Testis (tissue), 3 donors: Measurements from ENCODE around the gene CTBP2. TPM values are rescaled to one million over a fixed set of nuclear protein-coding genes. Genes with fewer than 3 reads are reported as not detected.
A peak's percentile ranks its signal among the peaks of the same experiment; 100 is the strongest.

ENCODE experiments used
- DNase-seq: peaks from one replicate; pipeline ENCODE4 v3.0.0-alpha.2; 2019
- H3K27ac ChIP-seq, 2 donors: fragments of 200-600 bp; sonication (generic); one replicate each; pipeline ENCODE4 v1.5.1; 2019
- H3K27me3 ChIP-seq: fragments of 200-600 bp; sonication (generic); one replicate; pipeline ENCODE4 v1.5.1; 2019
- H3K36me3 ChIP-seq: fragments of 200-600 bp; sonication (generic); one replicate; pipeline ENCODE4 v1.5.1; 2017; ENCODE audit warnings: low read depth; ENCODE audit errors: missing control alignments
- H3K4me1 ChIP-seq: fragments of 200-600 bp; sonication (generic); one replicate; pipeline ENCODE4 v1.5.1; 2019
- H3K4me3 ChIP-seq, 2 donors: fragments of 200-600 bp; sonication (generic); one replicate each; pipeline ENCODE4 v1.5.1; 2017 to 2019
- H3K9me3 ChIP-seq: fragments of 200-600 bp; sonication (generic); one replicate; pipeline ENCODE4 v1.5.1; 2017
- POLR2A ChIP-seq: fragments of 450-650 bp; IDR thresholded peaks from one replicate; pipeline ENCODE4 v1.6.1; 2017; ENCODE audit warnings: antibody characterized with exemption, mild to moderate bottlenecking, moderate library complexity
- WGBS, 2 donors: methylation state at CpG; one replicate each; pipeline ENCODE4 v1.1.5; 2018; 5-methylcytosine and 5-hydroxymethylcytosine counted together
- intact Hi-C: fragments of 100-400 bp; cut with DNase I; formaldehyde crosslinking; loops from one replicate; pipeline ENCODE4 v1.15.1; 2023; ENCODE audit warnings: low total_unique reads
- polyA plus RNA-seq: library from polyadenylated mRNA; stranded (reverse); fragments of 350-450 nt; fragmentation: Illumina TruSeq; extraction: RNeasy Lipid Tissue Mini Kit (QIAGEN cat#74804); gene quantifications from one replicate; pipeline ENCODE4 v1.2.3, GENCODE V29; 2014; ENCODE audit warnings: low read depth, low replicate concordance; ENCODE audit not compliant: insufficient read depth
- total RNA-seq, 2 donors: library from RNA; depleted of rRNA; stranded (reverse); fragments of >200 nt; gene quantifications; one replicate each; pipeline ENCODE4 v1.2.3, GENCODE V29; 2016
- TF ChIP-seq, protein P1 (sequence below), 3 experiments: fragments of 450-650 bp in 2 of 3; fragments of 200-600 bp in 1 of 3; sonication (generic) in 1 of 3; IDR thresholded peaks; one replicate each; pipeline ENCODE4 v1.5.1; 2016 to 2019; ENCODE audit warnings: antibody characterized with exemption in 3 of 3, mild to moderate bottlenecking in 2 of 3, moderate library complexity in 1 of 3

The CTBP2 gene
- total and polyA plus RNA-seq, 3 donors from 2014 or later, result 44.7 to 79.5 (median 52.4) TPM

- Histone ChIP-seq H3K27ac (no peak overlapping the region), H3K36me3 (no peaks in the 10 kb centered on the region), H3K4me1 (peaks cover 48% of the 10 kb centered on the region), H3K4me3 (no peak overlapping the region), H3K27me3 (no peaks in the 10 kb centered on the region), H3K9me3 (no peaks in the 10 kb centered on the region)
- DNase-seq, result no peak
- intact Hi-C loops, result loop anchor here (10.0 kb wide), 1 partner anchor 139 kb away; no protein-coding TSS in a partner anchor
- TF ChIP-seq, protein P1, sequence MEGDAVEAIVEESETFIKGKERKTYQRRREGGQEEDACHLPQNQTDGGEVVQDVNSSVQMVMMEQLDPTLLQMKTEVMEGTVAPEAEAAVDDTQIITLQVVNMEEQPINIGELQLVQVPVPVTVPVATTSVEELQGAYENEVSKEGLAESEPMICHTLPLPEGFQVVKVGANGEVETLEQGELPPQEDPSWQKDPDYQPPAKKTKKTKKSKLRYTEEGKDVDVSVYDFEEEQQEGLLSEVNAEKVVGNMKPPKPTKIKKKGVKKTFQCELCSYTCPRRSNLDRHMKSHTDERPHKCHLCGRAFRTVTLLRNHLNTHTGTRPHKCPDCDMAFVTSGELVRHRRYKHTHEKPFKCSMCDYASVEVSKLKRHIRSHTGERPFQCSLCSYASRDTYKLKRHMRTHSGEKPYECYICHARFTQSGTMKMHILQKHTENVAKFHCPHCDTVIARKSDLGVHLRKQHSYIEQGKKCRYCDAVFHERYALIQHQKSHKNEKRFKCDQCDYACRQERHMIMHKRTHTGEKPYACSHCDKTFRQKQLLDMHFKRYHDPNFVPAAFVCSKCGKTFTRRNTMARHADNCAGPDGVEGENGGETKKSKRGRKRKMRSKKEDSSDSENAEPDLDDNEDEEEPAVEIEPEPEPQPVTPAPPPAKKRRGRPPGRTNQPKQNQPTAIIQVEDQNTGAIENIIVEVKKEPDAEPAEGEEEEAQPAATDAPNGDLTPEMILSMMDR (IDR thresholded peaks at IDR 0.05), result no peak
- TF ChIP-seq POLR2A, result no peak
- WGBS, 2 donors, result 100% methylated on average over 2 to 3 of the region's 3 CpGs
Observed at GRCh38 chr10:125054216-125054615, 106.1 kb downstream of the CTBP2 start.

DNA sequence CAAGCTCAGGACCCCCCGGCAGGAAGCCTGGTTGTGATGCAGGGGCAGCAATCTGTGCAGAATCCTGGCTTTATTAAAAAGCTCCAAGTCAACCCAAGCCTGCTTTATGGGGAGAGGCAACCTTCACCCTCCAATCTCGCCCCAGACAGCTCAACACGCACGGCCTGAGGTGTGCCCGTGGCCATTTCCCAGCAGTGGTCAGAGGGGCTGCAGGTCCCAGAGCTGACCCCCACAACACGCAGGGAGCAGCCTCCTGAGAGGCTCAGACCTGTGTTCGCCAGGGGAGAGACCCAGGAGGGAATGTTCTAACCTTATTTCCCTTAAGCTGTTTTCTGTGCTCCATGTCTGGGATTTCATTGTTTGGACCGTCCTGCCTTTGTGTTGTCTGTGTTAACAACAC is 108.2 kb downstream of the CTBP2 start:
- DNase-seq, result no peak
- no peak overlapping the region for H3K27ac ChIP-seq

DNA sequence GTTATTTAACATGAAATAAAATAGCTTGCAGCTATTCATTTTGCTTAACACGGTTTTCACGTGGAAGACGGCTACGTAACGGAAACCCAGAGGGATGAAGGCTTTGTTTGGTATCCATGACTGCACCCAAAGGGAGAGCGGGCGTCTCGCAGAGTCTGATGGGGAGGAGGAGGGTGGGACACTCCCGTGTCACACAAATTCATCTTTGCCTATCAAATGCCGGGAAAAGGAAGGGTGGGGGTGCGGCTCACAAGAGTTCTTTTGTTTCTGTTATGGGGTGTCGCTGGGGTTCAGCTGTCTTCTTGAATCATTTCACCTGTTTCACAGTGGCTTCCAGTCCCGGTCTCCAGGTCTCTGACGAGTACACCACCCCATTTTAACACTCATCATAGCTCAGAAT is 110.0 kb downstream of the CTBP2 start:
- TF ChIP-seq, protein P1 (IDR thresholded peaks at IDR 0.05), result no peak
- TF ChIP-seq POLR2A, result no peak
- 85 to 94% methylated on average over 14 of the region's 14 CpGs for WGBS, 2 donors
- H3K4me1 ChIP-seq, result peaks cover 31% of the 10 kb centered on the region
- no peaks in the 10 kb centered on the region for H3K27me3 ChIP-seq
- H3K4me3 ChIP-seq, result no peak overlapping the region
- intact Hi-C loops, result loop anchor here (10.0 kb wide), 1 partner anchor 136 kb away; no protein-coding TSS in a partner anchor
- no peaks in the 10 kb centered on the region for H3K36me3 ChIP-seq
- no peaks in the 10 kb centered on the region for H3K9me3 ChIP-seq
- H3K27ac ChIP-seq, result no peak overlapping the region
- no peak for DNase-seq

More for the DNA sequence above, 108.2 kb downstream of the CTBP2 start:
- Histone ChIP-seq H3K4me3 (no peak overlapping the region), H3K36me3 (no peaks in the 10 kb centered on the region), H3K9me3 (no peaks in the 10 kb centered on the region), H3K27me3 (no peaks in the 10 kb centered on the region), H3K4me1 (peaks cover 44% of the 10 kb centered on the region)
- intact Hi-C loops, result loop anchor here (10.0 kb wide), 1 partner anchor 137 kb away; no protein-coding TSS in a partner anchor
- 80 to 96% methylated on average over 7 to 8 of the region's 8 CpGs for WGBS, 2 donors
- TF ChIP-seq, protein P1 (IDR thresholded peaks at IDR 0.05), result no peak
- TF ChIP-seq POLR2A, result no peak

- peak overlapping the region; percentile 29 to 65 for H3K27ac ChIP-seq
- 51 to 68% methylated on average over 16 of the region's 16 CpGs for WGBS, 2 donors
- H3K4me1 ChIP-seq, result peaks cover 39% of the 10 kb centered on the region
- H3K36me3 ChIP-seq, result no peaks in the 10 kb centered on the region
- DNase-seq, result no peak
- no peaks in the 10 kb centered on the region for H3K27me3 ChIP-seq
- intact Hi-C loops, result no loop called here
- TF ChIP-seq, protein P1 (IDR thresholded peaks at IDR 0.05), result no peak
- TF ChIP-seq POLR2A, result no peak
- no peak overlapping the region for H3K4me3 ChIP-seq
- no peaks in the 10 kb centered on the region for H3K9me3 ChIP-seq
Observed at GRCh38 chr10:125049216-125049881, 111.0 kb downstream of the CTBP2 start.
